GM12891 (cell line): ENCODE data around the gene SH3TC1.

ENCODE experiments used
- DNase-seq: peaks from one replicate; pipeline ENCODE4 v3.0.0; 2011; ENCODE audit warnings: low spot score; ENCODE audit not compliant: insufficient read length
- FAIRE-seq: peaks from 2 replicates; lab custom pipeline; 2011; peaks lifted over from hg19 to GRCh38; lab: Jason Lieb, UNC
- PAX5 ChIP-seq: IDR thresholded peaks from 2 replicates; pipeline ENCODE4 v1.6.1; 2011; ENCODE audit warnings: low read length, moderate library complexity, mild to moderate bottlenecking; ENCODE audit not compliant: insufficient read depth, severe bottlenecking
- POLR2A ChIP-seq: IDR thresholded peaks from 2 replicates; pipeline ENCODE4 v1.6.1; 2011; ENCODE audit warnings: low read depth, low read length, control low read depth
- POLR2AphosphoS5 ChIP-seq: IDR thresholded peaks from 2 replicates; pipeline ENCODE4 v1.6.1; 2011; ENCODE audit warnings: low read depth, low read length, control low read depth
- POU2F2 ChIP-seq: IDR thresholded peaks from 2 replicates; pipeline ENCODE4 v1.6.1; 2011; ENCODE audit warnings: low read depth, mild to moderate bottlenecking, control low read depth, low read length, moderate library complexity
- SPI1 ChIP-seq: IDR thresholded peaks from 2 replicates; pipeline ENCODE4 v1.6.1; 2011; ENCODE audit warnings: low read depth, low read length, control low read depth
- TAF1 ChIP-seq: IDR thresholded peaks from 2 replicates; pipeline ENCODE4 v1.6.1; 2011; ENCODE audit warnings: low read depth, low read length, control low read depth

Gene SH3TC1

GRCh38 chr4:8286719-8287342 is 87.7 kb downstream of the SH3TC1 start:
- FAIRE-seq (no peak), DNase-seq (no peak)
- no peak for TF ChIP-seq SPI1
- TF ChIP-seq POU2F2, result no peak
- no peak for TF ChIP-seq TAF1
- TF ChIP-seq PAX5, result no peak
- TF ChIP-seq POLR2AphosphoS5, result no peak
- no peak for TF ChIP-seq POLR2A

- FAIRE-seq (no peak), DNase-seq (no peak)
- no peak for TF ChIP-seq POU2F2
- no peak for TF ChIP-seq TAF1
- TF ChIP-seq POLR2A, result no peak
- TF ChIP-seq SPI1, result no peak
- TF ChIP-seq PAX5, result no peak
- TF ChIP-seq POLR2AphosphoS5, result no peak
Measured at GRCh38 chr4:8287343-8288280, 88.5 kb downstream of the SH3TC1 start.

- TF ChIP-seq SPI1 (no peak), TAF1 (no peak), POU2F2 (no peak)
- FAIRE-seq (no peak), DNase-seq (no peak)
Measured at GRCh38 chr4:8289151-8289750, 90.2 kb downstream of the SH3TC1 start.

- TF ChIP-seq POU2F2, result no peak
- TF ChIP-seq POLR2AphosphoS5, result no peak
- no peak for TF ChIP-seq TAF1
- no peak for TF ChIP-seq POLR2A
- no peak for TF ChIP-seq PAX5
- TF ChIP-seq SPI1, result no peak
- no peak for FAIRE-seq
- no peak for DNase-seq
Measured at GRCh38 chr4:8289956-8290700, 91.0 kb downstream of the SH3TC1 start.

GRCh38 chr4:8290701-8290970 is 91.5 kb downstream of the SH3TC1 start:
- DNase-seq (no peak), FAIRE-seq (no peak)
- TF ChIP-seq PAX5 (no peak), TAF1 (no peak), POLR2AphosphoS5 (no peak), SPI1 (no peak), POU2F2 (no peak), POLR2A (no peak)
